HG03196 (cell line): ENCODE data around the gene STXBP2.

Experiments
- ATAC-seq: cut with Tn5 transposase; IDR thresholded peaks from one replicate; pipeline ENCODE4 v1.9.1; 2021; ENCODE audit not compliant: unreplicated experiment

The STXBP2 gene

DNA sequence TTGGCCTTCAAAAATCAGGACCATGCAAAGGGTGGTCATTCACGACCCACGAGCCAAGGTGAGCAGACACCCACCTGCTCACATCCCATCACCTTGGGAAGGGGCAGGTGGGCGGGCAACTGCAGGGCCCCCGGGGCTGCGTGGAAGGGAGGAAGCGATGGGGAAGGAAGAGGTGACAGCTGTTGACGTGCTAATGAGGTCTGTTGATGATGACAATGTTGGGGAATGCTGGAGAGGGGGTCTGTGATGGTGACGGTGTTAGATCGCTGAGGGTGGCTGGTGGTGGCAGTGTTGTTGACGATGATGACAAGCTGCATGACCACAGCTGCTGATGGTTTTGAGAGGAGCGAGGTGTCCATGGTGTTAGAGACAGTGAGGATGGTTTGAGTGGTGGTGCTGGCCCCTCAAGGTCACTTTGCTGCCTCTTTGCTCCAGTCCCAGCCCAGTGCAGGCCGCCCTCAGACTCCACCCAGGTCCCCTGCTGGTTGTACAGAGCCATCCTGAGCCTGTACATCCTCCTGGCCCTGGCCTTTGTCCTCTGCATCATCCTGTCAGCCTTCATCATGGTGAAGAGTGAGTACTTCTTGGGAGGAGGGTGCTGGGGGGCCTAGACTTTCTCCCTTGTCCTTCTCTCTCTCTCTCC, 40.9 kb downstream of the STXBP2 start:
- ATAC-seq: no peak

DNA sequence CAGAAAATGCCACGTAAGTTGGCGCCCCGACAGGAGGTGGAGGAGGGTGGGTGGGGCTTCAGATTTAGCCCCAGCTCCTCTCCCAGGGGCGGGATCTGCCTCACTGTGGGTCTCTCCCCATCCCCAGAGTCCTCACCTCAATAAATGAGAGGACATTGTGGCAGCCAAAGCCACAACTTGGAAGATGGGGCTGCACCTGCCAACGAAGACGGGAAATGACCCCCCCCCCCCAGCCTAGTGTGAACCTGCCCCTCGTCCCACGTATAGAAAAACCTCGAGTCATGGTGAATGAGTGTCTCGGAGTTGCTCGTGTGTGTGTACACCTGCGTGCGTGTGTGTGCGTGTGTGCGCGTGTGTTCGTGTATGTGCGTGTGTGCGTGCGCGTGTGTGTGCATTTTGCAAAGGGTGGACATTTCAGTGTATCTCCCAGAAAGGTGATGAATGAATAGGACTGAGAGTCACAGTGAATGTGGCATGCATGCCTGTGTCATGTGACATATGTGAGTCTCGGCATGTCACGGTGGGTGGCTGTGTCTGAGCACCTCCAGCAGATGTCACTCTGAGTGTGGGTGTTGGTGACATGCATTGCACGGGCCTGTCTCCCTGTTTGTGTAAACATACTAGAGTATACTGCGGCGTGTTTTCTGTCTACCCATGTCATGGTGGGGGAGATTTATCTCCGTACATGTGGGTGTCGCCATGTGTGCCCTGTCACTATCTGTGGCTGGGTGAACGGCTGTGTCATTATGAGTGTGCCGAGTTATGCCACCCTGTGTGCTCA, 42.3 kb downstream of the STXBP2 start:
- ATAC-seq: peak; percentile 33

DNA sequence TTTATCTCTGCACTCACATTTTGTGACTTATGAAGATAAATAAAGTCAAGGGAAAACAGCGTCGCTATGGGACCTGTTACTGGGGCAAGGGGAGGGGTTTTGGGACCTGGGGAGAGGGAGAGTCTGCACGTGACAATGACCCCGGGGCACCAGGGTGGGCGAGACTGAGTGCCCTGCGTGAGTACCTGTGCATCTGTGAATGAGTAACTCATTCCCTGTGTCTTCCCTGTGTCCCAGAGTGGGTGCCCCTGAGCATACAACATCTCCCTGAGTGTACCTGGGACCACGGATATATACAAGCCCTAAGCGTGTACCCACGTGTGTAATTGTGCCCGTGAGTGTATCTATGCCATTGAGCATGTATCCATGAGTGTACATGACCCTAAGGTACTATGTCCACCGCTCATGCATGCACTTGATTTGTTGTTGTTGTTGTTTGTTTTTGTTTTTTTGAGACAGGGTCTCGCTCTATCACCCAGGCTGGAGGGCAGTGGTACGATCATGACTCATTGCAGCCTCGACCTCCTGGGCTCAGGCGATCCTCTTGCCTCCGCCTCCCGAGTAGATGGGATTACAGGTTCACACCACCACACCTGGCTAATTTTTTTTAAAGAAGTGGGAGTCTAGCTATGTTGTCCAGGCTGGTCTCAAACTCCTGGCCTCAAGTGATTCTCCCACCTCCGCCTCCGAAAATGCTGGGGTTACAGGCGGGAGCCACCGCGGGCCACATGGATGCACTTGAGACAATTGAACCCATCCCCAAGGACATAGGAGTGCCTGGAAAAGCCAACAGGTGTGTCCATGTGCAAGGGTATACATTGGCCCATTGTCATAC, 43.1 kb downstream of the STXBP2 start:
- no peak for ATAC-seq

DNA sequence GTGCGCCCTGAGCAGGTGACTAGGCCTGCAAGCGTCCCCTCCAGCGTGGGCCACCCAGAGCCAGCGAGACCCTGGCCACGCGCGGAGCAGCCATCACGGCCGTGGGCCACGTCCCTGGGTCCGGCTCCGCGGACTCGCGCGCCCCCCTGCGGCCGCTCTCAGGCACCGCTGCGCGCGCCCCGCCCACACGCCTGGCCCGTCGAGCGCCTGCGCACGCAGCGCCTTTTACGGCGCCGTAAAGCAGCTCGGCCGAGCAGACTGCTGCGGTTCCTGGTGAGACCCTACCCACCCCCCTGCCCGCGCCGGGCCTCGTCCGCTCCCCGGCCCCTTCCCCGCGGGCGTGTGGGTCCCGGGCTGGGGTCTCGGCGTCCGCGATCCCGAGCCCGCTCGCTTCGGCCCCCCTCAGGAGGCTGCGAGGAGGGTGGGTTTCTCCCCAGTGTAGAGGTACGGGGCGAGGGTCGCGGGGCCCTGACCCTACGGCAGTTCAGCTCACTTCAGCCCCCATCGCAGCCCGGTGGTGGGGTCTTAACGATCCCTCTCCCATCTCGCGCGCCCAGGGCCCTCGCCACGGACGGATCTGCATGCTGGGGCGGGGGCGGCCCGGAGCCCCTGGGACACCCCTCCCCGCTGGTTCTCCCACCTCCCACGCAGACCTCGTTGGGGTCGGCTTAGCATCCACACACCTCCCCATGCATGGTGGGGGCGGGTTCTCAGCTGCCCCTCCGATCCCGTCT, 43.9 kb downstream of the STXBP2 start, which contains the start of gene TRAPPC5:
Gene TRAPPC5 (plus strand): TSS at position 228 of the 734 bp plus-strand sequence. CDS start 1,421 bp downstream, outside the sequence.
- ATAC-seq: peak; percentile 59

DNA sequence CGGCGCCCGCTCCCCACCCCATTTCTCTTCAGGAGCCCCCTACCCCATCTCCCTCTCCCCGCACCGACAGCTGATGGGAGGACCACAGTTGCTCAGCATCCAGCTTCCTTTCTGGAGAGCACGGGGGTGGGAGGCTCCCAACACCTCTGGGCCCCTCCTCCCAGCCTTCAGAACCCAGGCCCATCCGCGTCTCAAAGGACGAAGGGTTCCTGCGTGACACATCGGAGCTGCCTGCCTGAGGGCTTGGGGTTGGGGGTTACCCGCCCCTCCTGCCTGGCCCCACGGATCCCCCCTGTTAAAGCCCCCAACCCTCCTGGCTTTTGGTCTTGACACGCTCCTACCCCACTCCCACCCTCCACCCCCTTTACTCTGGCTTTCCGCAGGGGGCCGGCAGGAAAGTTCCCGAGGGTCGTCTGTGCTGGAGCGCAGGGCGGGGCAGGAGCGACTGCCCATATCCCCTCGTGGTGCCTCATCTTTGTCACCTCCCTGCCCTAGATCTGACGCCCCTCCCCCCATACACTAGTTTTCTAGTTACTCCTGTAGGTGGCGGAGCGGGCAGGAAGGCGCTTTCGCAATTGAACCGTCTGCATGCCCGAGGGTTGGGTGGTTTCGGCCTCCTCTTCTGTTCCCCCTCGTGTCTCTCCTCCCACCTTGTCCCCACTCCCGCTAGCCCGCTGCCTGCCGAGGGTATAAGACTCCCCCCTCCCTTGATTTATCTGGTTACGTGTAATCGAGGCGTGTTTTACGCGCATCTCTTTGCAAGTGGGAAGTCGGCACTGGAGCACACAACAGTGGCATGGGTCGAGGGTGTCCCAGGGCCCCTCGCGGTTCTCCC, 44.6 kb downstream of the STXBP2 start:
- ATAC-seq: peak; percentile 4

DNA sequence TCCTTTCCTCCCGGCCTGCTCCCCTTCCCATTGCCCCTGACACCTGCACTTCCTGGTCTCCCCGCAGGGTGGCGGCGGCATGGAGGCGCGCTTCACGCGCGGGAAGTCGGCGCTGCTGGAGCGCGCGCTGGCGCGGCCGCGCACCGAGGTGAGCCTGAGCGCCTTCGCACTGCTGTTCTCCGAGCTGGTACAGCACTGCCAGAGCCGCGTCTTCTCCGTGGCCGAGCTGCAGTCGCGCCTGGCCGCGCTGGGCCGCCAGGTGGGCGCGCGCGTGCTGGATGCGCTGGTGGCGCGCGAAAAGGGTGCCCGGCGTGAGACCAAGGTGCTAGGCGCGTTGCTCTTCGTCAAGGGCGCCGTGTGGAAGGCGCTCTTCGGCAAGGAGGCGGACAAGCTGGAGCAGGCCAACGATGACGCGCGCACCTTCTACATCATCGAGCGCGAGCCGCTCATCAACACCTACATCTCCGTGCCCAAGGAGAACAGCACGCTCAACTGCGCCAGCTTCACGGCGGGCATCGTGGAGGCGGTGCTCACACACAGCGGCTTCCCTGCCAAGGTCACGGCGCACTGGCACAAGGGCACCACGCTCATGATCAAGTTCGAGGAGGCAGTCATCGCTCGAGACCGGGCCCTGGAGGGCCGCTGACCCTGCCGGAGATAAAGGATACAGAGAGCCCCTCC, 45.4 kb downstream of the STXBP2 start:
- no peak for ATAC-seq

DNA sequence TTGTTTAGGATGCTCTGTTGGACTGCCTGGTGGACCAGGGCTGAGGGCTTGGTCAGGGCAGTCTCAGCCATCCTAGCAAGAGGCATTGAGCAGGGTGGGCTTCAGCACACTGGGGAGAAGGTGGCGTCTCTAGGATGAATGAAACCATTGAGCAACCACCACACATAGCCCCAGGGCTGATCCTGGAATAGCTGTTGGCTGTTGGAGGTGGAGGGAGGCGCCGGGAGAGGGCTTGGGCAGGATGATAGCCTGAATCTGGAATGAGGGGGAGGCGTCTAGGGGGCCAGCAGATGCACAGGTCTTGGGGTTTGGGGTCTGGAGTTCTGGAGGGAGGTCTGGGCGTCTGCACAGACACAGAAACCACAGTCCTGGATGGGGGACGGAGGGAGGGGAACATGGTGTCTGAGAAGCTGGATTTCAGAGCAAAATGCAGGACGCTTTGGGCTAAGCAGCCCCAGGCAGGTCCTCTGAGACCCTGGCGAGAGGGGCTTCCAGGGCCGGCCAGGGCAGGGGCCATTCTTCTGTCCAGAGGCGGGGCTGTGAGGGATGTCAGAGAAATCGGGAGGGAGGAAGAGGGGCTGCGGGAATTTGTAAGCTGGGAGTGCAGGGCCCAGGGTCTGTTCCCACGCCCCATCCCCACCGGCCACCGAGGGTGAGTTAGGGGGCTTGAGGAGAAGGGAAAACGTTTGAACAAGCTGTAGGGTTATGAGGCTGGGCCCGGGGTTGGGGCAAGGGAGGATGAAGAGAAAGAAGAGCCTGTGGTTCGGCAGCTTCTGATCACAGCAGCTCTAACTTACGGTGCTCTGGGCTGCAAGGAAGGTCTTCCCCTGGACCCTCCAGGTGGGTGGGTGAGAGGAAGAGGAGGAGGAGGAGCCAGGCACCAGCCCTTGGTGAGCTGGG, 48.9 kb downstream of the STXBP2 start:
- no peak for ATAC-seq

DNA sequence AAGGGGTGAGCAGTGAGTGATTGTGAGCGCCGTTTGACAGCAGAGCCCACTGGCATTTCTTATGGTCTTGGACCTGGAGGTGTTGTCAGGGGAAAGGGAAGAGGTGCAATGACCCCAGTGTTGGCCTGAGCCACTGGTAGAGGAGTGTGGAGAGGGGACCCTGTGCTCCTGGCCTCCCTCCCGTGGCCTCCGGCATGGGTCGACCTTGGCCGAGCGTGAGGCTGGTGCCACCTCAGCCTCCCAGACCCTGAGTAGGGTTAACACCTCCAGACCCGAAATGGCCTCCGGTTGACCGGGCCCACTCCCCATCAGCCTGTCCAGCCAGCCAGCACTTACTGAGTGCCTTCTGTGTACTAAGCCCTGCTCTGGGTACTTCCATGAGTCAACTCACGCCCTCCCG, 50.3 kb downstream of the STXBP2 start:
- no peak for ATAC-seq

DNA sequence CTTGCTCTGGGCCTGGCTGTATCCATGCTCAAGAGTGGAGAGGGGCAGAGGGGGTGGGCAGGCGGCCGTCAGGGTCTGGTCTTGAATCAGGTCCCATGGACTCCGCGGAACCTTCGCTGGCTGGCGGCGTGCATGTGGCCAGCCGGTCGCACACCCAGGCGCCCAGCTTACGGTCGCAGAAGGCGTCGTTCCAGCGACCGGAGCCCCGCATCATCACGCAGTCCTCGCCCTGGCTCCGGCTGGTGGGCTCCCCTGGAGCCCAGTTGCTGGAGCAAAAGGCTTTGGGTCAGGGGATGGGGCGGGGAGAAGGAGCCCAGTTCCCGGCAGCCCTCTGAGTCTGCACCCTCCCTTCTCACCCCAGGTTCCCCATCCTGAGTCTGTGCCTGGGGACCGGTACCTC, 52.3 kb downstream of the STXBP2 start:
- no peak for ATAC-seq

DNA sequence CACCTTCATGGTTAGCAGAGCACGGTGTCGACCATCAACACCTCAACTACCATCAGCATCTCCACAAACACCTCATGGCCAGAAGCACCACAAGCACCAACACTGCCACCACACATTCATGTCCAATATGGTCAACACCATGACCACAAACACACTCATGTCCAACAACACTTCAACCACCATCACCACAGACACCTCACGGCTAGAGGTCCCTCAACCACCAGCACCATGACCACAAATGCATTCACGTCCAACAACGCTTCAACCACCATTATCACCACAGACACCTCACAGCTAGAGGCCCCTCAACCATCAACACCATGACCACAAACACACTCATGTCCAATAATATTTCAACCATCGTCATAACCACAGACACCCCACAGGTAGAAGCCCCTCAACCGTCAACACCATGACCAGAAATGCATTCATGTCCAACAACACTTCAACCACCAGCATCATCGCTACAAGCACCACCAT, 53.9 kb downstream of the STXBP2 start:
- ATAC-seq: no peak

DNA sequence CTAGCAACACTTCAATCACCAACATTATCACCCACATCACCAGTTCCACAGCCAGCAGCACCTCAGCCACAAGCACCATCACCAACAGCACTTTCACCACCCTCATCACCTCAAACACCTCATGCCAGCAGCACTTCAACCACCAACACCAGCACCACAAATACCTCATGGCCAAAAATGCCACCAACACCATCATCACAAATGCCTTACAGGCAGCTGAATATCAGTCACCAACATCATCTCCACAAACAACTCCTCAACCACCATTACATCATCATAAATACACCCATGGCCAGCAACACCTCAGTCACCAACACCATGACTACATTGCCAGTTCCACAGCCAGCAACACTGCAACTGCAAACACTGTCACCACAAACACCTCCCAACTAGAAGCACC, 54.6 kb downstream of the STXBP2 start:
- no peak for ATAC-seq

DNA sequence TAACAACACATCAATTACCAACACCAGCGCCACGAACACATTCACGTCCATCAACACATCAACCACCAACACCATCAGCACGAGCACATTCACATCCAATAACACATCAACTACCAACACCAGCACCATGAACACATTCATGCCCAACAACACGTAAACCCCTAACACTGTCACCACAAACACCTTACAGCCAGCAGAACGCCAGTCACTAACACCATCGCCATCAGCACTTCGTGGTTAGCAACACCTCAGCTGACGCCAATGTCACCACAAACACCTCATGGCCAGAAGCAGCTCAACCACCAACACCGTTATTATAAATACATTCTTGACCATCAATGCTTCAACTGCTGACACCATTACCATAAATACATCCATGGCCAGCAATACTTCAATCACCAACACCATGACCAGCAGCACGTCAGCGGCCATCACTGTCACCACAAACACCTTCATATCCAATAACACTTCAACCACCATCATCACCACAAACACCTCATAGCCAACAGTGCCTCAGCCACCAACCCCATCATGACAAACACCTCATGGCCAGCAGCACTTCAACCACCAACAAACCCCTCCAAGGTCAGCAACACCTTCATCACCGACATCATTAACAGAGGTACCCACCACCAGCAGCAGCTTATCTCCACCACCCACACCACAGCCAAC, 55.6 kb downstream of the STXBP2 start:
- no peak for ATAC-seq

DNA sequence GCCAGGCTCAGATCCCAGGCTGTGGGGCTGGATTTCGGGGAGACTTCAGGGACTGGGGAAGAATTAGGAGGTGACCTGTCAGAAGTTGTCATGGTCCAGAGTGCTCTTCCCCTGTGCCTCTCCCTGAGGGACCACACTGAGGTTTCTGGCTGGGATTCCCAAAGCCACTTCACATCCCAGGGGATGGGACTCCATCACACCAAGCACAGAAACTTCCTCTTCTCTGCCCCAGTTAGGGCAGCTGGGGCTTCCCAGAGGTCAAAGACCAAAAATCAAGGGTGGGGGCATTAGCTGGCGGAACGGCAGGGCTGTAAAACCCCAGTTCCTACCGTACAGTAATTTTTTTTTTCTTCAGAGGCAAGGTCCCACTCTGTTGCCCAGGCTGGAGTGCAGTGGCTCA, 57.6 kb downstream of the STXBP2 start:
- no peak for ATAC-seq
